GM23248 (cell line): Measurements from ENCODE around the gene GRIN3A.

Experiments used
- EZH2 ChIP-seq: fragments of 200-600 bp; sonication (generic); IDR thresholded peaks from 2 replicates; pipeline ENCODE4 v1.6.1; 2018; ENCODE audit warnings: antibody characterized with exemption, mild to moderate bottlenecking; ENCODE audit not compliant: insufficient read depth, poor library complexity, severe bottlenecking
- EZH2phosphoT487 ChIP-seq: fragments of 200-600 bp; sonication (generic); IDR thresholded peaks from 2 replicates; pipeline ENCODE4 v1.6.1; 2018; ENCODE audit warnings: antibody characterized with exemption, moderate library complexity, mild to moderate bottlenecking, low read depth; ENCODE audit not compliant: insufficient read depth

GRCh38 chr9:101727612-101728524 lies 10.6 kb downstream of the GRIN3A start:
- TF ChIP-seq EZH2 (no peak), EZH2phosphoT487 (no peak)
